Measurements from ENCODE around the gene HOXC10.
A peak's percentile ranks its signal among the peaks of the same experiment; 100 is the strongest.

Gene HOXC10

DNA sequence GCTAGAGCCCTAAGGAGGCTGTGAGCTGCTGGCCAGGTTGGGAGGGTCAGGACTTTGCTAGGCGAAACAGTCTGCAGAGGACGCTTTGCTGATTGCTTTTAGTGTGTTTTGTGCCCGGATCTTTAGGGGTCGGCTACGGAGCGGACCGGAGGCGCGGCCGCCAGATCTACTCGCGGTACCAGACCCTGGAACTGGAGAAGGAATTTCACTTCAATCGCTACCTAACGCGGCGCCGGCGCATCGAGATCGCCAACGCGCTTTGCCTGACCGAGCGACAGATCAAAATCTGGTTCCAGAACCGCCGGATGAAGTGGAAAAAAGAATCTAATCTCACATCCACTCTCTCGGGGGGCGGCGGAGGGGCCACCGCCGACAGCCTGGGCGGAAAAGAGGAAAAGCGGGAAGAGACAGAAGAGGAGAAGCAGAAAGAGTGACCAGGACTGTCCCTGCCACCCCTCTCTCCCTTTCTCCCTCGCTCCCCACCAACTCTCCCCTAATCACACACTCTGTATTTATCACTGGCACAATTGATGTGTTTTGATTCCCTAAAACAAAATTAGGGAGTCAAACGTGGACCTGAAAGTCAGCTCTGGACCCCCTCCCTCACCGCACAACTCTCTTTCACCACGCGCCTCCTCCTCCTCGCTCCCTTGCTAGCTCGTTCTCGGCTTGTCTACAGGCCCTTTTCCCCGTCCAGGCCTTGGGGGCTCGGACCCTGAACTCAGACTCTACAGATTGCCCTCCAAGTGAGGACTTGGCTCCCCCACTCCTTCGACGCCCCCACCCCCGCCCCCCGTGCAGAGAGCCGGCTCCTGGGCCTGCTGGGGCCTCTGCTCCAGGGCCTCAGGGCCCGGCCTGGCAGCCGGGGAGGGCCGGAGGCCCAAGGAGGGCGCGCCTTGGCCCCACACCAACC lies 44.8 kb downstream of the HOXC10 start:
- DNase-seq (ENCODE audit: low spot score): no peak

GRCh38 chr12:54030442-54030801 lies 45.5 kb downstream of the HOXC10 start:
- DNase-seq (ENCODE audit: low spot score): no peak

GRCh38 chr12:54030889-54031471 lies 46.0 kb downstream of the HOXC10 start:
- no peak for DNase-seq (ENCODE audit: low spot score)

DNA sequence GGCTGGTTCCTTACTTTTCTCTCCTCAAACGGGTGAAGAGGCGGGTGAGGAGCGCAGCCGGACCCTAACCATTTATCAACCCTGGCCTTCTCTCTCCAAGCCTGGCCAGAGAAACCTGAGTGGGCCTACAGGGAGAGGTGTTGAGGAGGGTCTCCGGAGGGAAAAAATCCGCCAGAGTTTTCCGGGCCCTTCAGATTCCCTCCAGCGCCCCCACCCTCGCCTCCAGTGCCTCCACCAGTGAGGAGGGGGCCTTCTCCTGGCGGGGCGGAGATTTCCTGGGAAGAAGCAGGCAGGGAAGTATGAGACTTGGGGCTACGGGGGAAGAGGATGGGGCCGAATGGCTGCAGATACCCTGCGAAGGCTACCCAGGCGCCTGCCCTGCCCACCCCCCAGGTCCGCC lies 46.5 kb downstream of the HOXC10 start:
- DNase-seq (ENCODE audit: low spot score): no peak

DNA sequence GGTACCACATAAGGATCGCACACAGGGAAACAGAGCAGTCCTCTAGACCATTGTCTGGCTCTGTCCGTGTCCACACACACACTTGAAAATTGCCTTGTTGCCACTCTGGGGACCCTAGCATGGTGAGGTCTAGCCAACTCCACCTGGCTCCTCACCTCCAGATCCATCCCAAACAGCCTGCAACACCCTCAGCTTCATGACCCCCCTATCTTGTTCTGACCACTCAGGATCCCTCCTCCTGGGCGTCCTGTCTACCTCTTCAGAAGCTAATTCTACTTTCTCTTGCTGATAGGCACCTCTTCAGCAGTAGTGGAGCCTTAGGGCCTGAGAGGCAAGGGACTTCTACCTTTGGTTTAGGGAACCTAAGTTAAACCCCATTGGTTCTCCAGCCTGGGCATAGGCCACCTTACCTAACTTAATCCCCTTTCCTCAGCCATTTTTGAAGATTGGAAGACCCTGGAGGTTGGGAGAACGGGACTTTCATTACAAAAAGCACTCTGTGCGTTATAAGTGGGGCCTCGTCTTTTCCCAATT lies 47.2 kb downstream of the HOXC10 start:
- no peak for DNase-seq (ENCODE audit: low spot score)

DNA sequence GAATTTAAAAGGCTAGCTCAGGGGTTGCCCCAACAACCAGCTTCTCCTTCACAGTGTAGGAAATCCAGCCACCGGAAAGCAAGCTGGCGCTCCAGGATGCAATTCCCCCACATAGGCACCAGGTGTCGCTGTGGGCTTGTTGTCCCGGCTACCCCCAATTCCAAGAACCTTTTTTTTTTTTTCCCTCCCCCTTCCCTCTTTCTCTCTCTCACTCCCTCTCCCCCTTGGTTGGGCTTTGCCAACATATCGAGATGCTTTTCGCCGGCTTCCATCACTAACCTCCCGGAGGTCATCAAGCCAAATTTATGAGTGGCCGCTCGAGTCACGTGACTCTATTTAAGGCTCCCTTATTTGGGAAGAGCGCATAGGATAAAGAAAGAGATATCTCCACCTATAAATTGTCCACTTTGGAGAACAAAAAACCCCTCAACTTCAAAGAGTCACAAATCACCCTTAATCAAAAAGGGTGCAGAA lies 47.7 kb downstream of the HOXC10 start, which contains the start of gene HOXC5:
Gene HOXC5, plus strand, starts transcription at position 424 of the 474 bp plus-strand sequence. CDS start 73 bp downstream, outside the sequence.
- DNase-seq (ENCODE audit: low spot score): peak; percentile 62

DNA sequence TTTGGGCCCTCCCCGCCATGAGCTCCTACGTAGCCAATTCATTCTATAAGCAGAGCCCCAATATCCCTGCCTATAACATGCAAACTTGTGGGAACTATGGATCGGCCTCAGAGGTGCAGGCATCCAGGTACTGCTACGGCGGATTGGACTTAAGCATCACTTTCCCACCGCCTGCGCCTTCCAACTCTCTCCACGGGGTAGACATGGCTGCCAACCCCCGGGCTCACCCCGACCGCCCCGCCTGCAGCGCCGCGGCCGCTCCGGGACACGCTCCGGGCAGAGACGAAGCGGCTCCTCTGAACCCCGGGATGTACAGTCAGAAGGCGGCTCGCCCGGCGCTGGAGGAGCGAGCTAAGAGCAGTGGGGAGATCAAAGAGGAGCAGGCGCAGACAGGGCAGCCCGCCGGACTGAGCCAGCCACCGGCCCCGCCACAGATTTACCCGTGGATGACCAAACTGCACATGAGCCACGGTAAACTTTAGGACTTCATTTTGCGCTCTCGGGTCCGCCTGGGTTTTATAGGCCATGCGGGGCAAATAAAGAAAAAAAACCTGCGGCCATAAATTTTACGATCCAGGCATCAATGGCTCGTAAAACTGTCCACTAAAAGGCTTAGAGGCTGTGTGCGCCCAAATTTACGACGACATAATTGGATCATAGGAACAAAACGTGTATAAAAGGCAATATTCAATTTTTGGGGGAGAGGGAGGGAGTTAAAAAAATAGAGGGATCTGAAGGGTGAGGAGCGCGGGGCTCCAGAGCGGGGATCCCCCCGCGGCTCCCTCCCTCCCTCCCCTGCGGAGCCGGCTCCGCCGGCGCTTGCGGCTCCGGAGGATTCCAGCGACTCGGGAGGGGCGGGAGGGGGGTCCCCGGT lies 48.4 kb downstream of the HOXC10 start:
- DNase-seq (ENCODE audit: low spot score): no peak

- no peak for DNase-seq (ENCODE audit: low spot score)
These were observed 49.2 kb downstream of the HOXC10 start for GRCh38 chr12:54033980-54034784.

GRCh38 chr12:54034785-54035310 lies 49.9 kb downstream of the HOXC10 start:
- no peak for DNase-seq (ENCODE audit: low spot score)

- no peak for DNase-seq (ENCODE audit: low spot score)
These were observed 50.8 kb downstream of the HOXC10 start for GRCh38 chr12:54035568-54036264.

- no peak for DNase-seq (ENCODE audit: low spot score)
These were observed 51.8 kb downstream of the HOXC10 start for GRCh38 chr12:54036620-54037359.

DNA sequence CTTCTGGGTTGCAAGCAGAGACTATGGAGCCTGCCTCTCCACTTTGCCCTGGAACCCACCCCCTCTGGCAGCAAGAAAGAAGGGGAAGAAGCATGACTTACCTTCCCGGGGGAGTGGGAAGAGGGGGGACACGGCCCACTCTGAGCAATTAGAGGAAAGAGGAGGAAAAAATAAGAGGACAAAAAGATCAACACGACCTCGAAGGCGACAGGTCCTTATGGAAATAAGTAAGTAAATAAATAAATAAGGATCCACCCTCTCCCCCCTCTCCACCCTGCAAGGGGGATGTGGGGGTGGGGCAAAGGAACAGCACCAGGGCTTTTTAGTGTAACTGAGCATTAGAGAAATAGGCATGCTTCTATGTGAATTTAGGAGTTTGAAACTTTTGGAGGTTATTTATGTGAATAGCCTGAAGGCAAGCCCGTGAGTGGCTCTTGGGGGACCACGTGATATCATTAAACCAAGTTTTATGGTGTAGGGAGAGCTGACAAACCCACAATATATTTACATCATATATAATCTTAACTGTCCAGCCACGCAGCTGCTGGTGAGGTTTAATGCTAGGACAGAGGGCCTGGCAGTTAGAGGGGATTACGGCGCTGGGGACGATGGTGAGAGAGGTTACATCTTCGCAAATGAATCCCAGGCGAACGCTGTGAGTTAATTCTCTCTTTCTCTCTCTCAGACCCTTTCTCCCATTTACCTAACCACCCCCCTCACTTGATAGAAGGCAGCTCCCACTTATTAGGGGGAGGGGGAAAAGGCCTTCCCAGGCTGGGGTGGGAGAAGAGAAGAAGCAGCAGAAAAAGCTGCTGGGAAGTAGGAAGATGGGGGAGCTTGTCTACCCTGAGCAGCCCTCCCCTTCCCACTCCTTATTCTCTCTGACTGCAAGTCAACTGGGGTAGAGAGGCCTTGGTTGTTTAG lies 52.7 kb downstream of the HOXC10 start:
- no peak for DNase-seq (ENCODE audit: low spot score)

DNA sequence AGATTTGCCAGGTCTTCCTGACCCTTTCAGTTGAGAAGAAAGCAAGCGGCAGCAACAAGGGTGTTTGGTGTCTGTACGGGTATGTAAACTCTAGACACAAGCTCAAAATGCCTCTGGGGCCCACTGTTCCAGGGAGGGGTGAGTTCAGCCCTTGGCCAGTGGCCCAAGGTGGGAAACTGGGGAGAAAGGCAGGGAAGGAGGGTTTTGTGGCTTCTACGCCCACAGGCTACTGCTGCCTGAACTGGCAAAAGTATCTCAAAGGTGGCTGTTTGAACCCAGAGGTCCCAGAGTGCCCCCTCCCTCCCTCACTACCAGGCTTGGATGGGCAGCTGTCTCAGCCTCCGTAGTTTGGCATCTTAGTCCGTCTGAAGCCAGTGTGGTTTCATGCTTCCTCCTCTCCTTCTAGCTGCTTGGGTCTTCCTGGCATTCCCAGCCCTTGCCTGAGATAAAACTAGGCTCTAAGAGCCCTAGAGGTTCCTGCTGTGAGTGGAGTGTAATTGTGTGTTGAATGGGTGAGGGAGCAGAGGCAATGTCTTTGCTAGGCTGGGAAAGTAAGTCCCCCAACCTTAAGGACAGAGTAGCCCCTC lies 53.4 kb downstream of the HOXC10 start:
- no peak for DNase-seq (ENCODE audit: low spot score)

- DNase-seq (ENCODE audit: low spot score): no peak
These were observed 54.0 kb downstream of the HOXC10 start for GRCh38 chr12:54038871-54039414.

- no peak for DNase-seq (ENCODE audit: low spot score)
These were observed 54.6 kb downstream of the HOXC10 start for GRCh38 chr12:54039417-54040147.

Data from CD4-positive, alpha-beta T cell treated with Interleukin-15 for 4 hours (primary cell).